CD4-positive, alpha-beta T cell treated with Interleukin-12 subunit alpha and Interleukin-12 subunit beta, for 1 hour (primary cell): ENCODE measurements around the gene FOXP1.

Experiments used
- DNase-seq: peaks from one replicate; pipeline ENCODE4 v3.0.0-alpha.2; 2020

FOXP1 gene

GRCh38 chr3:71083726-71084131, 499.8 kb downstream of the FOXP1 start:
- DNase-seq = peak; percentile 27

GRCh38 chr3:71082833-71083232, 500.7 kb downstream of the FOXP1 start:
- no peak for DNase-seq

- DNase-seq = no peak
Measured at GRCh38 chr3:71080517-71081083, 502.9 kb downstream of the FOXP1 start.

GRCh38 chr3:71078723-71079525, 504.6 kb downstream of the FOXP1 start:
- DNase-seq = no peak

GRCh38 chr3:71078199-71078598, 505.3 kb downstream of the FOXP1 start:
- DNase-seq = no peak

- DNase-seq = no peak
Measured at GRCh38 chr3:71077070-71077469, 506.5 kb downstream of the FOXP1 start.

GRCh38 chr3:71076361-71077002, 507.0 kb downstream of the FOXP1 start:
- DNase-seq = no peak

GRCh38 chr3:71075494-71075893, 508.0 kb downstream of the FOXP1 start:
- no peak for DNase-seq

GRCh38 chr3:71074423-71074822, 509.1 kb downstream of the FOXP1 start:
- no peak for DNase-seq

- DNase-seq = no peak
Measured at GRCh38 chr3:71072986-71073385, 510.5 kb downstream of the FOXP1 start.

- DNase-seq = no peak
Measured at GRCh38 chr3:71072287-71072686, 511.2 kb downstream of the FOXP1 start.

GRCh38 chr3:71070497-71071463, 512.7 kb downstream of the FOXP1 start:
- no peak for DNase-seq

- peak; percentile 76 for DNase-seq
Measured at GRCh38 chr3:71069797-71070196, 513.7 kb downstream of the FOXP1 start.

GRCh38 chr3:71067977-71068654, 515.4 kb downstream of the FOXP1 start:
- peak; percentile 30 for DNase-seq

- peak; percentile 49 for DNase-seq
Measured at GRCh38 chr3:71066849-71067261, 516.7 kb downstream of the FOXP1 start.

GRCh38 chr3:71066356-71066755, 517.2 kb downstream of the FOXP1 start:
- DNase-seq = peak; percentile 71

- DNase-seq = no peak
Measured at GRCh38 chr3:71065764-71066013, 517.8 kb downstream of the FOXP1 start.

- peak; percentile 75 for DNase-seq
Measured at GRCh38 chr3:71064956-71065763, 518.4 kb downstream of the FOXP1 start.

GRCh38 chr3:71064291-71064955, 519.1 kb downstream of the FOXP1 start:
- peak; percentile 74 for DNase-seq

- DNase-seq = no peak
Measured at GRCh38 chr3:71063773-71064290, 519.7 kb downstream of the FOXP1 start.
